Progenitor cell of endocrine pancreas (in vitro differentiated cells): ENCODE data around the gene VWA5B2. TPM values are rescaled to one million over a fixed set of nuclear protein-coding genes. Genes with fewer than 3 reads are reported as not detected.
A peak's percentile ranks its signal among the peaks of the same experiment; 100 is the strongest.

Experiments
- DNase-seq: peaks from one replicate; pipeline ENCODE4 v3.0.0; 2021; ENCODE audit warnings: low spot score; ENCODE audit not compliant: unreplicated experiment
- H3K27ac Mint-ChIP-seq: 2 replicates; pipeline ENCODE4 v1.8.0; 2021; ENCODE audit warnings: mild to moderate bottlenecking, moderate library complexity, mixed read lengths
- H3K27me3 Mint-ChIP-seq: 2 replicates; pipeline ENCODE4 v1.8.0; 2021; ENCODE audit warnings: mixed read lengths
- H3K36me3 Mint-ChIP-seq: 2 replicates; pipeline ENCODE4 v1.8.0; 2022; ENCODE audit warnings: mixed read lengths; ENCODE audit not compliant: insufficient read depth
- H3K4me1 Mint-ChIP-seq: 2 replicates; pipeline ENCODE4 v1.8.0; 2021; ENCODE audit warnings: low read depth, mixed read lengths
- H3K4me3 Mint-ChIP-seq: 2 replicates; pipeline ENCODE4 v1.8.0; 2021; ENCODE audit warnings: low read depth, mild to moderate bottlenecking, moderate library complexity, mixed read lengths
- H3K9me3 Mint-ChIP-seq: 2 replicates; pipeline ENCODE4 v1.8.0; 2021; ENCODE audit warnings: low read depth, mixed read lengths
- total RNA-seq: library from RNA; stranded (reverse); gene quantifications from 2 replicates; pipeline ENCODE4 v1.2.1, GENCODE V29; 2021
- TF ChIP-seq, protein P1 (sequence below): fragments of 200-600 bp; sonication (generic); IDR thresholded peaks from one replicate; pipeline ENCODE4 v1.5.0; 2021; ENCODE audit warnings: antibody characterized with exemption, mild to moderate bottlenecking; ENCODE audit not compliant: unreplicated experiment

Gene VWA5B2
- total RNA-seq, 1 donor from 2014 or later: 71.5 TPM

DNA sequence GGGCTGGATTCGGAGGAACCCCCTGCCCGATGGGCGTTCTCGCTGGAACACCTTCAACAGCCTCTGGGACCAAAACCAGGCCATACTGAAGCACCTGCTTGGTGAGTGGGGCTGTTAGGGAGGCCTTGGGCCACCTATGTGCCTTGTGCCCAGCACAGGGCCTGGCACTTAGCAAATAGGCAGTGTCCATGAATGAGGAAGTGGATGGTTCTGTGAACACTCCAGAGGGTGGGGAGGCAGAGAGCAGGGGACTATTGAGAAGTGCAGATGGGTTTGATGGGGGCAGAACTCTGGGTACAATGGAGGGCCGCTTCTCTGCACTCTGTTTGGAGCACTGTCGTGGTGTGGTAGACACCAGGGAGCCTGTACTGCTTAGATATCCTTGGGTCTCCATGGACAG lies 48.0 kb downstream of the VWA5B2 start:
- no peak overlapping the region for H3K4me3 Mint-ChIP-seq
- DNase-seq: no peak
- H3K36me3 Mint-ChIP-seq: no peaks in the 10 kb centered on the region
- peaks cover 2% of the 10 kb centered on the region for H3K4me1 Mint-ChIP-seq
- H3K9me3 Mint-ChIP-seq: no peaks in the 10 kb centered on the region
- H3K27me3 Mint-ChIP-seq: peaks cover 54% of the 10 kb centered on the region
- H3K27ac Mint-ChIP-seq: no peak overlapping the region
- TF ChIP-seq, protein P1, sequence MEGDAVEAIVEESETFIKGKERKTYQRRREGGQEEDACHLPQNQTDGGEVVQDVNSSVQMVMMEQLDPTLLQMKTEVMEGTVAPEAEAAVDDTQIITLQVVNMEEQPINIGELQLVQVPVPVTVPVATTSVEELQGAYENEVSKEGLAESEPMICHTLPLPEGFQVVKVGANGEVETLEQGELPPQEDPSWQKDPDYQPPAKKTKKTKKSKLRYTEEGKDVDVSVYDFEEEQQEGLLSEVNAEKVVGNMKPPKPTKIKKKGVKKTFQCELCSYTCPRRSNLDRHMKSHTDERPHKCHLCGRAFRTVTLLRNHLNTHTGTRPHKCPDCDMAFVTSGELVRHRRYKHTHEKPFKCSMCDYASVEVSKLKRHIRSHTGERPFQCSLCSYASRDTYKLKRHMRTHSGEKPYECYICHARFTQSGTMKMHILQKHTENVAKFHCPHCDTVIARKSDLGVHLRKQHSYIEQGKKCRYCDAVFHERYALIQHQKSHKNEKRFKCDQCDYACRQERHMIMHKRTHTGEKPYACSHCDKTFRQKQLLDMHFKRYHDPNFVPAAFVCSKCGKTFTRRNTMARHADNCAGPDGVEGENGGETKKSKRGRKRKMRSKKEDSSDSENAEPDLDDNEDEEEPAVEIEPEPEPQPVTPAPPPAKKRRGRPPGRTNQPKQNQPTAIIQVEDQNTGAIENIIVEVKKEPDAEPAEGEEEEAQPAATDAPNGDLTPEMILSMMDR: no peak

DNA sequence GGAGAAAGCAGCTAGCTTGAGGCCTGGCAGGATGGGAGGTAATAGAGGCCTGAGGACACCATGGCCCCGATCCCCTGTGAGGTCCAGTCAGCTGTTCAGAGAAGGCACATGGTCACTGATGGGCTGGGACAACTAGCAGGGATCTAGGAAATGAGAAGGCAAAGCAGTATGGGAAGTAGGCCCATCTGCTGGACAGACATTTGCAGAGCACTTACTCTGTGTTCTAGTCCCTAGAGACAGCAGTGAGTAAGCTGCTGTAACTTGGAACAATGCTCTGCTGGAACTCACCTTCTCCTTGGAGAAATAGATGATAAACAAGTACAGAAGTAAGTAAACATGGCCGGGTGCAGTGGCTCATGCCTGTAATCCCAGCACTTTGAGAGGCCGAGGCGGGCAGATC lies 53.6 kb downstream of the VWA5B2 start:
- DNase-seq: no peak
- Mint-ChIP-seq H3K4me3 (no peak overlapping the region), H3K27ac (no peak overlapping the region), H3K27me3 (peaks cover 40% of the 10 kb centered on the region), H3K9me3 (no peaks in the 10 kb centered on the region), H3K4me1 (no peaks in the 10 kb centered on the region), H3K36me3 (no peaks in the 10 kb centered on the region)
- TF ChIP-seq, protein P1: no peak

DNA sequence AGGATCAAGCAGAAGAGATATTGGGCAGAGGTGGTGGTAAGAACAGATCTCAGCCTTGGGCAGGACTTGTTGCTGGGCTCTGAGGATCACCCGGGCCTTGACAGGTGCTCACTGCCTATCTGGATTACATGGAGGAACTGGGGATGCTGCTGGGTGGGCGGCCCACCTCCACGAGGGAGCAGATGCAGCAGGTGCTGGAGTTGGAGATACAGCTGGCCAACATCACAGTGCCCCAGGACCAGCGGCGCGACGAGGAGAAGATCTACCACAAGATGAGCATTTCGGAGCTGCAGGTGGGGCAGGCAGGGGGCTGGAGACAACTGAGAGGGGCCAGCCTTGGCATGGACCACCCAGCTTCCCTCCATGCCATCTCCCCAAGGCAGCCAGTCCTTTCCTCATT lies 54.3 kb downstream of the VWA5B2 start:
- no peak overlapping the region for H3K27ac Mint-ChIP-seq
- H3K4me3 Mint-ChIP-seq: no peak overlapping the region
- no peak for DNase-seq
- no peaks in the 10 kb centered on the region for H3K36me3 Mint-ChIP-seq
- H3K9me3 Mint-ChIP-seq: no peaks in the 10 kb centered on the region
- H3K27me3 Mint-ChIP-seq: peaks cover 39% of the 10 kb centered on the region
- no peaks in the 10 kb centered on the region for H3K4me1 Mint-ChIP-seq
- TF ChIP-seq, protein P1: no peak

DNA sequence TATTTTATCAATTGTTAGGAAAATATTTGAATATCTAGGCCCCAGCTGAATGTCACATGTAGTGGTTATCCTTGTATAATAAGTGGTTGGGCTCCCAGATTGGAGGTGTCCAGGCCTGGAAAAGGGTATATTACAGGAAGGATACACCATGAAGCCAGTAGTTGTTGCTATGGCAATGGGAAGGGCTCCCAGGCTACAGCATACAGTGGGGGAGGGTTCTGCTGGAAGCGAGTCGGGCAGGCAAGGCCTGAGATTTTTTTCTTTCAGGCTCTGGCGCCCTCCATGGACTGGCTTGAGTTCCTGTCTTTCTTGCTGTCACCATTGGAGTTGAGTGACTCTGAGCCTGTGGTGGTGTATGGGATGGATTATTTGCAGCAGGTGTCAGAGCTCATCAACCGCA lies 55.3 kb downstream of the VWA5B2 start:
- Mint-ChIP-seq H3K27me3 (peaks cover 40% of the 10 kb centered on the region), H3K4me1 (no peaks in the 10 kb centered on the region), H3K4me3 (no peak overlapping the region), H3K9me3 (no peaks in the 10 kb centered on the region), H3K27ac (no peak overlapping the region), H3K36me3 (no peaks in the 10 kb centered on the region)
- no peak for DNase-seq
- TF ChIP-seq, protein P1: peak; percentile 42

DNA sequence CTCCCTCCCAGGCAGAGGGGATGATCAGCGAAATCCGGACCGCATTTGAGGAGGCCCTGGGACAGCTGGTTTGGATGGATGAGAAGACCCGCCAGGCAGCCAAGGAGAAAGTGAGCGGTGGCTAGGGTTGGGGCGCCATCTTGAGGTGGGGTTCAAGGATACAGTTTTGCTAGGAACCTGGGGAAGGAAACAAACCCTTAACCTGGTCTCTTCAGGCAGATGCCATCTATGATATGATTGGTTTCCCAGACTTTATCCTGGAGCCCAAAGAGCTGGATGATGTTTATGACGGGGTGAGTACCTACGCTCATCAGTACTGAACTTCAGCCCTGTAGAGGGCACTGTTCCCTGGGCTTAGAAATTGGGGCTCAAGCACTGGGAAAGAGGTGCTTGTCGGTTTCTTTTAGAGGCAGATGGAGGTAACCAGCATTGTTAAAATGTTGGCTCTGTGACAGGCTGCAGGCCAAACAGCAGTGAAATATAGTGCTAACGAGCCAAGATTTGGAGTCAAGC lies 60.1 kb downstream of the VWA5B2 start:
- Mint-ChIP-seq H3K36me3 (no peaks in the 10 kb centered on the region), H3K4me1 (no peaks in the 10 kb centered on the region), H3K4me3 (no peak overlapping the region), H3K9me3 (no peaks in the 10 kb centered on the region), H3K27ac (no peak overlapping the region), H3K27me3 (peaks cover 36% of the 10 kb centered on the region)
- DNase-seq: peak; percentile 23
- TF ChIP-seq, protein P1: peak; percentile 60
